Neural crest cell (in vitro differentiated cells): ENCODE results near the gene BMPER. TPM values are rescaled to one million over a fixed set of nuclear protein-coding genes. Genes with fewer than 3 reads are reported as not detected.

Experiments
- DNase-seq: peaks from one replicate; pipeline ENCODE4 v3.0.0; 2021; ENCODE audit warnings: low read depth, mixed read lengths, low spot score
- H3K27ac Mint-ChIP-seq: one replicate; pipeline ENCODE4 v1.8.0; 2021; ENCODE audit warnings: mild to moderate bottlenecking, mixed read lengths; ENCODE audit not compliant: unreplicated experiment
- H3K27me3 Mint-ChIP-seq: 2 replicates; pipeline ENCODE4 v1.8.0; 2021; ENCODE audit warnings: low read depth, mild to moderate bottlenecking, mixed read lengths
- H3K36me3 Mint-ChIP-seq: 2 replicates; pipeline ENCODE4 v1.8.0; 2021; ENCODE audit warnings: low read depth, mild to moderate bottlenecking, mixed read lengths
- H3K4me1 Mint-ChIP-seq: 2 replicates; pipeline ENCODE4 v1.8.0; 2021; ENCODE audit warnings: mixed read lengths
- H3K4me3 Mint-ChIP-seq: one replicate; pipeline ENCODE4 v1.8.0; 2021; ENCODE audit warnings: mild to moderate bottlenecking, mixed read lengths
- H3K9me3 Mint-ChIP-seq: 2 replicates; pipeline ENCODE4 v1.8.0; 2021; ENCODE audit warnings: mixed read lengths
- total RNA-seq: library from RNA; stranded (reverse); gene quantifications from 2 replicates; pipeline ENCODE4 v1.2.1, GENCODE V29; 2021
- TF ChIP-seq, protein P1 (sequence below): fragments of 200-600 bp; sonication (generic); conservative IDR thresholded peaks from 2 replicates; pipeline ENCODE4 v1.5.0; 2021; ENCODE audit warnings: antibody characterized with exemption, mild to moderate bottlenecking

BMPER gene
- total RNA-seq, 1 donor from 2014 or later, result not detected

DNA sequence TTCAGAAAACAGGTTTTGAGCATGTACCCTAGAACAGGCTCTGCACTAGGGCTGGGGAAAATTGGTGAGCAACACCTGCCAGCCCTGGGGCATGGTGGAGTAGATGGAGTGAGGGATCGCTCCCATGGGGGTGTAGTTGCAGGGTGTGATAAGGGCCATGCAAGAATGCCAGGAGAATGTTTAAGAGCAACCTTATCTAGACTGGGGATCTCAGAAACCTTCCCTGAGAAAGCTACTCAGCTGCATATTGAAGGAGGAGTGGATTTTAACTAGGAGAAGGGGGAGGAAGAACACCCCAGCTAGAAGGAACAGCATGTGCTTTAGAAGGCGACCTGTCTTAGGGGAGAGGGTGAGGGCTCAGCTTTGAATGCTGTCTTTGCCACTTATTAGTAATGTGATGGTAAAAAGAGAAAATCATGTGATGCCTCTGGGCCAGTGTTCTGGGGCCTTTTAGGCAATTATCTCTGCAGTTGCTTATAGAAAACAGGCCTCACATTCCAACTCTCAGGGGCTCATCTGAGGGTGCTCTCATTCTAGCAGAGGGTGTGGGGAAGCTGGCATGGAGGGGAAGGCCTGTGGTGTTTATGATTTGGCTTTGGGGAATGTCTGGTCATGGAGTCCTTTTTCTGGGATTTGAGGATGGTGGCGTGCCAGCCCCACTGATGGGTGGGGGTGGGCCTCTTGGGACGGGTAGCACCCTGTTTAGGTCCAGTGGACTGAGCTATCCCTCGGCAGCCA lies 225.4 kb downstream of the BMPER start:
- no peak for DNase-seq
- TF ChIP-seq, protein P1, sequence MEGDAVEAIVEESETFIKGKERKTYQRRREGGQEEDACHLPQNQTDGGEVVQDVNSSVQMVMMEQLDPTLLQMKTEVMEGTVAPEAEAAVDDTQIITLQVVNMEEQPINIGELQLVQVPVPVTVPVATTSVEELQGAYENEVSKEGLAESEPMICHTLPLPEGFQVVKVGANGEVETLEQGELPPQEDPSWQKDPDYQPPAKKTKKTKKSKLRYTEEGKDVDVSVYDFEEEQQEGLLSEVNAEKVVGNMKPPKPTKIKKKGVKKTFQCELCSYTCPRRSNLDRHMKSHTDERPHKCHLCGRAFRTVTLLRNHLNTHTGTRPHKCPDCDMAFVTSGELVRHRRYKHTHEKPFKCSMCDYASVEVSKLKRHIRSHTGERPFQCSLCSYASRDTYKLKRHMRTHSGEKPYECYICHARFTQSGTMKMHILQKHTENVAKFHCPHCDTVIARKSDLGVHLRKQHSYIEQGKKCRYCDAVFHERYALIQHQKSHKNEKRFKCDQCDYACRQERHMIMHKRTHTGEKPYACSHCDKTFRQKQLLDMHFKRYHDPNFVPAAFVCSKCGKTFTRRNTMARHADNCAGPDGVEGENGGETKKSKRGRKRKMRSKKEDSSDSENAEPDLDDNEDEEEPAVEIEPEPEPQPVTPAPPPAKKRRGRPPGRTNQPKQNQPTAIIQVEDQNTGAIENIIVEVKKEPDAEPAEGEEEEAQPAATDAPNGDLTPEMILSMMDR, result no peak
- Mint-ChIP-seq H3K9me3 (peaks cover 3% of the 10 kb centered on the region), H3K4me1 (no peaks in the 10 kb centered on the region), H3K27ac (no peak overlapping the region), H3K36me3 (no peaks in the 10 kb centered on the region), H3K4me3 (no peak overlapping the region), H3K27me3 (no peaks in the 10 kb centered on the region)

DNA sequence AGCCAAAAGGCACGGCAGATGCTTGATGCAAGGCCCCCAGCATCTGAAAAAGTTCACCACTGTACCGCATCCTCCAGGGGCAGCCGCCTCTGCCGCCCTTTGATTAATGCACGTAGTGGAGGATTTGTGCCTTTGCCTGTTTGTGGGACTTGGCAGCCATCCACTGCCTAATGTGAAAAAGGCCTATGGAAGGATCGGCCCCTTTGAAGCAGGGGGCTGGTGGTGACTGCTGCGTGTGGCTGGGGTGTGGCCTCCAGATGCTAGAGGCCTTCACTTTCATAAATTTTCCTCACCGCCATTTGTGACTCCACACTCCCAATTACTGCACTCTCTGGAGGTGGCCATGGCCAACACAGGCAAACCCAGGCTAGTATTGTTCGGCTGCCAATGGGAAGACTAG lies 226.0 kb downstream of the BMPER start:
- H3K36me3 Mint-ChIP-seq, result no peaks in the 10 kb centered on the region
- no peak for DNase-seq
- no peak overlapping the region for H3K4me3 Mint-ChIP-seq
- H3K9me3 Mint-ChIP-seq, result peaks cover 2% of the 10 kb centered on the region
- no peak overlapping the region for H3K27ac Mint-ChIP-seq
- no peaks in the 10 kb centered on the region for H3K4me1 Mint-ChIP-seq
- TF ChIP-seq, protein P1, result no peak
- H3K27me3 Mint-ChIP-seq, result no peaks in the 10 kb centered on the region

DNA sequence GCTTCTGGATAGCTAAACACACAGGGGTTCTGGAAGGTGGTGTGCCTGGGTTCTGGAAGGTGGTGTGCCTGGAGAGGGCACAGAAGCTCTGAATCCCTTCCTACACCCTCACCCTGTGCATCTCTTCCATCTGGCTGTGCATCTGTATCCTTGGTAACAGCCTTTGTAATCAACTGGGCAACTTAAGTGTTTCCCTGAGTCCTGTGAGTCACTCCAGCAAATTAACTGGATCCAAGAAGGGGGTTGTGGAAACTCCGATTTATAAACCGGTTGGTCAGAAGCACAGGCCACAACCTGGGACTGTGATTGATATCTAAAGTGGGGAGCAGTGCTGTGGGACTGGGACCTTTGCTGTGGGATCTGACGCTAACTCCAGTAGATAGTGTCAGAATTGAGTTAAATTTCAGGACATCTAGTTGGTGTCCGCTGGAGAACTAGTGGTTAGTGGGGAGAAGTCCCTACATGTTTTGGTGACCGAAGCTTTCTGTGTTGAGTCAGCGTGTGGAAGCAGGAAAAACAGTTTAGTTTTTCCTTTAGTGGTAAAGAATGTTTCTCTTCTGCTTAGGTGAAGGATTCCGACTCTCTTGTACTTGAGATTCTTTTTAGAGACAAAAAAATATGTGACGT lies 228.1 kb downstream of the BMPER start:
- TF ChIP-seq, protein P1, result no peak
- no peaks in the 10 kb centered on the region for H3K9me3 Mint-ChIP-seq
- no peaks in the 10 kb centered on the region for H3K36me3 Mint-ChIP-seq
- H3K4me3 Mint-ChIP-seq, result no peak overlapping the region
- no peak for DNase-seq
- H3K4me1 Mint-ChIP-seq, result no peaks in the 10 kb centered on the region
- no peaks in the 10 kb centered on the region for H3K27me3 Mint-ChIP-seq
- no peak overlapping the region for H3K27ac Mint-ChIP-seq

DNA sequence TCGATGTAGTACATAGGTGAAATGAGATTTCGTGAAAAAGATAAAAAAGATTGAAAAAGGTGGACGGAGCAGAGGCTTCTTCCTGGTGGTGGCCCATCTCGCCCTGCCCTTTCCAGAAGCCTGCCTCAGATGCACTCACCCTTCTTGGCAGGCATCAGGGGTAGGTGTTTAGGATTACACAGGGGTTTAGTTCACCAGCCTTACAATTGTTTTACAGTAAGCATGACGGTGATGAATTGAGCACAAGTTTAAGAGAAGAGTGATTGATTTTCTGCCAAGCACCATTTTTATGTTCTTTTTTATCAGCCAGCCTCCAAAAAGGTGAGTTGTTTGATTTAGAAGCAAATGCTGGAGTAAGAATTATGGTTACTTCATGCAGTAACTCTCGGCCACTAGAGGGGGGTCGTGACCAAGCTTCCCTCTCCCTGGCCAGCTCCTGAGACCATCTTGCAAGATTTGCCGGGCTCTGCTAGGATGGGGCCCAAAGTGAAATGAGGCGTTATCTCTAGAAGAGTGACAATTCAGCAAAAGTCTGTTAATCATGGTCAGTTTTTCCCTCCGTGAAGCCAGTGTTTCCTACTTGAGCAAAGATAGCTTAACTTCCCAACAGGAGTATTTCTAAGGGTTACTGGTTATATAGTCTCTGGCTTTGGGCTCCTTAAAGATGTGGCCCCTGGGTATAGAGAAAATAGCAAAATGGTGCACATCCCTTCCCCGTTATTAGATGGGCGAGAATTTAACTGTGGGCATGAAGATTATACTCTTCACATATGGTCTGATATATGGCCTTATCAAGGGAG lies 228.8 kb downstream of the BMPER start:
- Mint-ChIP-seq H3K4me1 (no peaks in the 10 kb centered on the region), H3K27me3 (no peaks in the 10 kb centered on the region), H3K27ac (no peak overlapping the region), H3K4me3 (no peak overlapping the region), H3K9me3 (no peaks in the 10 kb centered on the region), H3K36me3 (no peaks in the 10 kb centered on the region)
- peak; percentile 81 for DNase-seq
- TF ChIP-seq, protein P1, result peak; percentile 88

DNA sequence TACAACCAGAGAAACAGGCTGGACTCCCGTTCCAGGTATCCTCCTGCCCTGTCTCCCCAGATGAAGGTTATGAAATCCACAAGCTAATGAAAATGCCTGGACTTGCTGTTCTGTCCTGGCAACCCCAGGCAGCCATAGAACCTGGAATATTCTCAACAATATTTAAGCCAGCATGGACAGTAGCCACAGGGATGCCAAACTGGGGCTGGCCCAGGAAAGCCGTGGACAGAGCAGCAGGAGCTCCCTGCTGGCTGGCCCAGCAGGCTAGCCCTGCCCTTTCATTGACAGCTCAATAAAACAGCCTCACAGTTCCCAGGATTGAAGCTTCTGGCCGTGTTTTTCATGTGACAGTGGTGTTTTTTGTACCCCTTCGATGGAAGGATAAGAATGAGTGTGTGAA lies 230.6 kb downstream of the BMPER start:
- Mint-ChIP-seq H3K4me3 (no peak overlapping the region), H3K9me3 (no peaks in the 10 kb centered on the region), H3K27ac (no peak overlapping the region), H3K4me1 (no peaks in the 10 kb centered on the region), H3K36me3 (no peaks in the 10 kb centered on the region), H3K27me3 (no peaks in the 10 kb centered on the region)
- TF ChIP-seq, protein P1, result no peak
- no peak for DNase-seq
